NCI-H1930 (cell line): ENCODE measurements around the gene ERC2.

ENCODE experiments used
- DNase-seq, 2 experiments: peaks; one replicate each; lab custom pipeline; 2025; lab: John Stamatoyannopoulos, UW

The ERC2 gene

DNA sequence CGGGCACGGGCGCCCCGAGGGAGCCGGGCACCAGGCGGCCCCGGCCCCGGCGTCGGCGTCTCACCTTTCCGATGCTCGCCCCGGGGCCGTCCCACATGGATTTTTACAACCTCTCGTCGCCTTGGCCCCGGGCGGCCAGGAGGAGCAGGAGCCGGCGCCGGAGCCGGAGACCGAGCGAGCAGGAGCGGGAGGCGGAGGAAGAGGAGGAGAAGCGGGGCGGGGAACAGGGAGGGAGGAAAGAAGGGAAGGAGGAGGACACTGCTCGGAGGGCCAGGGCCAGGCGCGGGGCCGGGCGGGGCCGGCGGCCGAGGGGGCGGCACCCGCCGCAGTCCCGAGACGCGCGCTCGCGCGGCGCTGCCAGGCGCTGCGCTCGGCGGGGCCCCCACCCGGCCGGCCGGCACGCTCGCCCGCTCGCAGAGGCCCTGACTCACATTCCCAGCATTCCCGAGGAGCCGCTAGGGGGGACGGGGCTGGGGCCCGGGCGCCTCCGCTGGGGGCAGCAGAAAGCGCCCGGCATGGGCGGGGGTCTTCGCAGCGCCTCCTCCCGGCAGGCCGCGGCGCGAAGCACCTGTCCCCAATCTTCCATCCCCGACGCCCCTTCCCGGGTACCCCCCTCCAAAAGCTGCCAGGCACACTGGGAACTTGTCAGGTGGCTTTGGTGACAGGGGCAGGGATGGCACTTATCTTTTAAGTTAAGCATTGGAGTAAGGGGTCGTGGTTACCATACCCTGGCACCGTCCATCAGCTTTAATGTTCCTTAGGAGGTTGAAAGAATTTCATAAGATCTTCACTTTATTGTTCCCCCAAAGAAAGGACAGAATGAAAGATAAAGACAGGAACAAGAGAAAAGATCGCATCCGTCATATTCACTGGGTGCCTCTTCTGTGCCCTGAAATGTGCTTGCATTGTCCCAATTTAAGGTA lies at the start of gene ERC2:
Gene ERC2 (minus strand): TSS at position 284 of the 923 bp plus-strand sequence.
- DNase-seq: peak; percentile 62 to 70

DNA sequence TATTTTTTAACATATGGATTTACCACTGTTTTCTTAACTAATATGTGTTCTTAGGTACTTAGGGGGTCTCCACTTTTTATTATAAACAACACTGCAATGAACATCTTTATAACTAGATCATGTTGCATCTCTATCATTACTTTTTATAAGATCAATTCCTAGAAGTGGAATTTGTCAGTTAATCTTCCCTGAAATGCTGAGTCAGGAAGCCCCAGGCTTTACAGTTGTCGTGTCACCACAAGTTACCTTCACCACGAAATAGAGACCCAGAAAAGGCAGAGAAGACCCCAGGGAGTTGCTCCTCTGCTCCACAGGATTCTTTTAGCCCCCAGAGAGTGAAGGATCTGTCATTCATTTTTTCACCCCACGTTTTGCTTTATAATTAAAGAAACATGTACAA lies 34.5 kb upstream of the ERC2 start:
- DNase-seq: no peak

DNA sequence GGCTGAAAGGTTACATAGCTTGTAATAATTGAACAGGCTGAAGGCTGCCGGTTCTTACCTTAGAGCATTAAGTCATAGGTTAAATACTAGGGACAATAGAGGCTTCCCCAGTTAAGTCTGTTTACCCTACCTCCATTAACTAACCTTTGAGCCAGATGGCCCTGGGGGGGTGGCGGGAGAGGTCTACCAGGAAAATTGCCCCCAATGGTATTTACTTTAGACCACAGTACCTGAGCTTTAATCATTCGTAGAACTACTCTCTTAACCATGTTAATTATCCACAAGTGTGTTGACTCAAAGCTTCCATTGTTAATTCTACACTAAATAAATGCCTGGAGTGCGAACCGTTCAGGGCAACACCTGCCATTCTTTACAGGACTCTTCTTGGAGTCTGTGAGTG lies 28.1 kb upstream of the ERC2 start:
- DNase-seq: peak; percentile 78 to 84

DNA sequence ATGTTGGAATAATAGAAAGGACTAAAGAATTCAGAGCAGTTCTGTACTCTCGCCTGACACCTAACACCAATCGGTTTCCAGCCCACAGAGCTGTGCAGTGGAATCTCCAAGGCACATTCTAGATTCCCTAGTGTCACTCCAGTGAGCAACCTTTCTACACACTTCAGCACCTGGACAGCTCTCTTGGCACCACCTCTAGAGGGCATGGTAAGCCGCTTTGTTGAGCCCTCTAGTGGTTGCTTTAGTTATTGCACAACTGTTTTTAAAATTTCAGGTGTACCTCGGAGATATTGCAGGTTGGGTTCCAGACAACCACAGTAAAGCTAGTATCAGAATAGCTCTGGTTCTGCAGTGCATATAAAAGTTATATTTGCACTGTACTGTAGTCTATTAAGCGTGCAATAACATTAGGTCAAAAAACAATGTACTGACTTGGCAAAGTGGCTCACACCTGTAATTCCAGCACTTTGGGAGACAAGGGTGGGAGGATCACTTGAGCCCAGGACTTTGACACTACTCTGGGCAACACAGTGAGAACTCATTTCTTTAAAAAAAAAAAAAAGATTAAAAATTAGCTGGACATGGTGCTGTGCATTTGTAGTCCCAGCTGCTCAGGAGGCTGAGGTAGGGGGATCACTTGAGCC lies 26.5 kb upstream of the ERC2 start:
- DNase-seq: peak; percentile 15 to 59

DNA sequence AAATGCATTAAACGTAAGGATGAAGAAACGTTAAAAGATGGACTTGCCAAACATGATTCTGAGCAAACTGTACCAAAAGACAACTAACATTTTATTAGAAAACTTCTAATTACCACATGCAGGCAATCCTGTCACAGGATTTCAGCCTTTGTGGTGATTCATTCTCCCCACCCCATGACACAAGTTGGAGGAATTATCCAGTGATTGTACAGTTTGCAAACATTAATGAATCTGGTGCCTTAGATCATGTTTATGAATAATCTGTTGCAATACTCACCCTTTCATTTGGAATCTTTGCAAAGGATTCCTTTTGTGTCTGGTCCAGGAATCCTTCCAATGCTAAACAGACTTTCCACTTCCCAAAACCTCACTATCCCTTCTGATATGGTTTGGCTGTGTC lies 23.3 kb upstream of the ERC2 start:
- DNase-seq: no peak

DNA sequence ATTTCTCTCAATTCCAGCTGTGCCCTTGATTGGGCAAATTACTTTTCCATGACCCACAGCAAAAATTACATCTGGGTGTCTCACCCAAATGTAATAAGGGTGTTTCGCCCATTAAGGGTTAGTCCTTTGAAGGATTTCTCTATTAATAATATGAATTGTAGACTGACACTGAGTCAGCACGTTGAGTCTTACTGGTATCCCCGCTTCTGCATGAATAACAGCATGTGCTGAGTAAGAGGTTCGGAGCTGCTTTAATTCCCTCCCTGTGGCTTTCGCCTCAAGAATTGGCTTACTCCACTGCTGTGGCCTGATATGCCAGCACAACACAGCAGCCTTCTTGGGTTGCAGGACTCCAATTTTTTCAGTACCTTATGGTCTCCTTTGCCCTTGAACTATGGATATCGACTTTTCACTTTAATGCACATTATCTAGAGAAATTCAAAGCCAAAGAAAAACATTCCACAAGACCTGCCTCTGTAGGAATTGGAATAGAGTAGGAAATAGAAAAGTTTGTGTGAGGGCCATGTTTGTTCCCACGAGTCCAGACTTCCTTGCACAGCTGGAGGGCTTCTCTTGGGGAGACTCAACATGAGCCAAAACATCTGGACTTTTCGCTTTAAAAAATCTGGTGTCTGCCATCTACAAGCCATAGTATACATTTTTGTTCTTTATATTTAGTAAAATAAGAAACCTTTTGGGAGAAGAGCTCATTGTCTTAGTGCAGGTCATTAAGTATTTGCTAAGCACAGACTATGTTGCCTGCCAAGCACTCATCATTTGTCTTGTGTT lies 20.7 kb upstream of the ERC2 start:
- DNase-seq: no peak

DNA sequence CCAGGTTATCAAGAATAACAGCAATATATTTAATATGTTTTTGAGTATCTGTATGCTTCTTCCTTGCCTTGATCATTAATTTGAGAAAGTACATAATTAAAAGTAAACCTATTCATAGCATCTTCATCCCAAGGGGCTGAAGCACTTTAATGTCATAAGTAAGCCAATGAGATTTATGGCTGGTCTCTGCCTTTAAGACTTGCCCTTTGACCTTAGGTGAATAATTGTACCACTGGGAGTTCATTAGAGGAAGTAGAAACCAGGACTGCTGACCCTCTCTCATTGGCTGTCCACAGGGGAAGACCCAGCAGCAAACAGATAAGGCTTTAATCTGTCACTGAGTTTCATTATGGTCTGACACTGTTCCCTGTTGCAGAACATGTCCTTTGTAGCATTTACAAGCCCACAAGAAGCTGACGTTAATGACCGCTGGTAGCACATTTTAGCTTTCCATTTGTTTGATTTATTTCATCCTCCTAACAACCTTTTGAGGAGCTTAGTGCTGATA lies 16.3 kb upstream of the ERC2 start:
- no peak for DNase-seq

- no peak for DNase-seq
These were observed 15.9 kb upstream of the ERC2 start for GRCh38 chr3:56484122-56484521.

GRCh38 chr3:56477646-56478045 lies 9.4 kb upstream of the ERC2 start:
- DNase-seq: no peak

DNA sequence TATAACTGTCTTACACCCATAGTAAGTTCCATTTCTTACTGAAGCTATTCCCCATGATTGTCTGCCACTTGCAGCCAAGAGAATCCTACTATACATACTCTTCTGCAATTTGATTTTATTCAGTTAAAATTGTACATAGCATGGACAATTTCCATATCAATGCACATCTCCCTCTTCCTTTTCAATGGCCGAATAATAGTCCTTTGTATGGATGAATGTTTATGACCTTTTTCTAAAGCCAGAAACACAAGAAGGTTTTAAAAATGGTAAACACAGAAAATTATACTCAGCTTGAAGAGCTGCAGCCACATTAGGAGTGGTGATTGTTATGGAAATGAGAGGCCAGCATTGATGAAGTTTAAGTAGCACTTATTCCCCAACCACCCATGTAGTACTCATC lies 8.5 kb upstream of the ERC2 start:
- no peak for DNase-seq

GRCh38 chr3:56471771-56472170 lies 3.5 kb upstream of the ERC2 start:
- no peak for DNase-seq

DNA sequence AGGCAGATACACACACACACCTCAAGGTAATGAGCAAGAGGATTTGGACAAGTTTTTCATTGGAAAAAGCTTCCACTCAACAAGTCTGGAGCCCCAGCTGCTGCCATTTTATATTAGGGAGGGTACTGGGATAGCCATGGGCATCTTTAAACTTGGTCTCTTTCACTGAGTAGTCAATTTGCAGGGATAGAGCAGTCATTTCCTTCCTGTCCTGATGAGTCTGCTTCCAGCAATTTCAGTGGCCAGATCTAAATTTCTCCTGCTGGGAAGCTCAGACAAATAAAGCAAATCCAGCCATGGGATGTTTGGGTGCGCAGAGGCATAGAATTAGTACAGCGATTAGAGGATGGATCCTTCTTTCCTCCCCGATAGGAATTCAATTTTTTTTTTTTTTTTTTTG lies 874 bp upstream of the ERC2 start:
- no peak for DNase-seq

DNA sequence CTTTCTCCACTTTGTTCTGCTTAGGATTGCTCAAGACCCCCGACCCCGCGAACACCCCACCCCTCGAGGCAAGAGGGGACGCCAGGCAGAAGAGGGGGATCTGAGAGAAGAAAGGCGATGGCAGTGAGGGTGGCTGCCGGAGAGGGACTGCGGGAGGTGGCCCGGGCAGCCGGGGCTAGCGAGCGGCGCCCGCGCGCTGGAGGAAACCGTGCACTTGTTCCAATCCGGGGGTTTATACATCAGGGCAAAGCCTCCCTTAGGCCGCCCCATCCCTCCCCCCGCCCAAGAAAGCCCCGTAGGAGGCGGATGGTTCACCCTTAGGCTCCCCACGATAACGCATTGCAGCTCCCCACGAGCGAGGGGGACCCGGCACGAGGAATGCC lies 475 bp downstream of the ERC2 start:
- DNase-seq: no peak

- DNase-seq: peak; percentile 76 to 87
These were observed 1.2 kb downstream of the ERC2 start for GRCh38 chr3:56467108-56467507.

- no peak for DNase-seq
These were observed 8.5 kb downstream of the ERC2 start for GRCh38 chr3:56459719-56460118.

- DNase-seq: no peak
These were observed 9.2 kb downstream of the ERC2 start for GRCh38 chr3:56459104-56459496.

DNA sequence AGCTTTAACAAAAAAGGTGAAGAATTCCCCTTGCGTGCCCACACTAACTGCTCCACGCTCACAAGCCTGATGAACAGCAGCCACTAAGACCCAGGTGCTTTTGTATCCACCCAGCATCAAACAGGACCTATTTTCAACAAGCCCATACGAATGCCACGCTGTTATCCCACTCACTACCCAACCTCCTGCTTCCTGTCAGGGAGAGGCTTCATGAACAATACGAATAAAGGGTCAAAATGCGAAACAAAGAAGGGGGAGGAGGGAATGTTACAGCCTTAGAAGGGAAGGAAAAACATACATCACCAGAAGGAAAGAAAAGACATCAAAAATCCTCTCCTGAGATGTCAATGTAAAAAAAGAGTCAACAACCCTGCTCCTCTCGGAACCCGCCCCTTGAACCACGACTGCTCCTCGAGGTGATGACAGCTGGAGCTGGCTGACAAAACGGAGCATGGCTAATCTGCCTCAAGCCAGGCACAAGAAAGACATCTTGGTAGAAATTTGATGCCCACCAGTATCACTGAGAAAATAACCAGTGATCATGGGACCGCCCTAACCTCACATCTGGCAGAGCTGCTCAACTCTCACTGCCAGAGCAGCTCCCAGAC lies 9.7 kb downstream of the ERC2 start:
- DNase-seq: no peak

DNA sequence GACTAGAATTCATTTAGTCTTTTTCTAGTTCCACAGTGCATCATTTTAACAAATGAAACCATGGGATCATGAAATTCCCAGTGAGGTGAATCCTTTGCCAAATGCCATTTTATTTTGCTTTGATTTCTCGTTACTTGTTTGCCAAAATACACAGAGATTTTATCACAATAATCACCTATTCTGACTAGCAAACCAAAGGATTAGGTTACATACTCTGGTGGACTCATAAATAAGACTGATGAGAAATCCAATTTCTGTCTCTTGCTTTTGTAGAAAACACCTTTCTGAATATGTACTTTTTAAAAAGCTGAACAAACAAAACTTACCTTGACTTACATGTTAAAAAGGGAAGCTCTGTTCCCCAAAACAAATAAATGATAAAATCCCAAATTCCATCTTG lies 12.2 kb downstream of the ERC2 start:
- peak in 1 of 2 experiments; percentile 62 for DNase-seq

- DNase-seq: no peak
These were observed 15.3 kb downstream of the ERC2 start for GRCh38 chr3:56453011-56453410.

GRCh38 chr3:56452085-56452484 lies 16.2 kb downstream of the ERC2 start:
- no peak for DNase-seq

DNA sequence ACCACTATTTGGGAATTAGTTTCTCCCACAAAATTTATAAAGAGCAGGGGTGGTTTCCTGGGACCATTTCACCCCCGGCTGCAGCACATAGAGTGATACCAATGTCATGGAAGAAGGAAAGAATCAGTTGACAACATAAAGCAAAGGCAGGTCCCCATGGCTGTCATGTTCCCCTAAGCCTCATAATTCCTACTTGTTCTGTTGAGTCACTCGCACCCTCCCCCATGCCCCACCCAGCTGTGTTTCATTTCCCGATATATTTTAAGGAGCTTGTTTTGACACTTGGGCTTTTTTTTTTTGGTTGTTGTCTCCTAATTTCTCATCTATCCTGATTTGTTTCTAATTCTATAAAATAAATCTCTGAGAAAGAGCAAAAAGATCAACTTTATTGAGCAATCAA lies 24.9 kb downstream of the ERC2 start:
- DNase-seq: no peak

DNA sequence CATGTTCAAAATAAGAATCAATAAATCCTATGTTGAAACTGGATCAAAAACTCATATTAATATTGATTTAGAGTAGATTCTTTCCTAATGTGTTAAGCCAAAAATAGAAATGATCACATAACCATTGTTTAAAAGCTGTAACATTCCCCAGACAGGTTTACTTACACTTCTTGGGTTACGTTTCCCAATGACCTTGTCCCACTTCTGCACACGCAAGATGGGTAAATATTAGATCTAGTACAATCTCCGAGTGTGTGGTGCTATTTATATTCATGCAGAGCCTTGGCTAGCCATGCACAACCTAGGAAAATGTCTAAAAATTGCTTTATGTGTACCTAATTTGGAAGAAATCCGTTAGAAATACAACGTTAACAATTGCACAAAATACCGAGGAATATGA lies 39.6 kb downstream of the ERC2 start:
- DNase-seq: no peak
